ENCODE measurements around the gene CCDC61.

The CCDC61 gene

DNA sequence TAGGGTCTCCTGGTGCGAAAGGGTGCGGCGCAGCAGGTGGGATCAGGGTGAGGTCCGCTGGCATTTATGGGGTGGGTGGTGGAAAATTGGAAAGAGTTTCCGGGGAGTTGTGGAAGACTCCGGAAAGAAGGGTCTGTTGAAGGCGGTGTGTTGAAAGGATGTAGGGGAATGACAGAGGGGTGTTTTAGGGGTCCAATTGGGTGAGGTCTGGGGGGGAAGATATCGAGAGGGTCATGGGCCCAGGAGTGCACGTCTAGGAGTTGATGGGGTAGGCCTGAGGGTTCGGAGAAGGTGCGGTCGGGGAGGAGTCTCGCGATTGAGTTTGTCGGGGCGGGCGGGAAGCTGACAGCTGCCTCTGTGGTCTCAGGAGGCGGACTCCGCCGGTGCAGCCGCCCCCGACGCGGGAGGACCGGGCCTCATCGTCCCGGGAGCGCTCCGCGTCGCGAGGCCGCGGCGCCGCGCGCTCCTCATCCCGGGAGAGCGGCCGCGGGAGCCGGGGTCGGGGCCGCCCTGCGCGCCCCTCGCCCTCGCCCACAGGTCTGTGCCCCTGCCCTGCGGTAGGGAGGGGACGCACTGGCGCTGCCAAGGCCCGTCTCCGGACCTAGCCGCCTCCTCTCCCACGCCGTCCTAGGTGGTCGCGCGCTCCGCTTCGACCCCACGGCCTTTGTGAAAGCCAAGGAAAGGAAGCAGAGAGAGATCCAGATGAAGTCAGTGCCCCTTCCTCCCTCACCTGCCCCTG lies 20.6 kb downstream of the CCDC61 start:
- peak in 2 of 4 experiments; percentile 19 to 28 for DNase-seq

DNA sequence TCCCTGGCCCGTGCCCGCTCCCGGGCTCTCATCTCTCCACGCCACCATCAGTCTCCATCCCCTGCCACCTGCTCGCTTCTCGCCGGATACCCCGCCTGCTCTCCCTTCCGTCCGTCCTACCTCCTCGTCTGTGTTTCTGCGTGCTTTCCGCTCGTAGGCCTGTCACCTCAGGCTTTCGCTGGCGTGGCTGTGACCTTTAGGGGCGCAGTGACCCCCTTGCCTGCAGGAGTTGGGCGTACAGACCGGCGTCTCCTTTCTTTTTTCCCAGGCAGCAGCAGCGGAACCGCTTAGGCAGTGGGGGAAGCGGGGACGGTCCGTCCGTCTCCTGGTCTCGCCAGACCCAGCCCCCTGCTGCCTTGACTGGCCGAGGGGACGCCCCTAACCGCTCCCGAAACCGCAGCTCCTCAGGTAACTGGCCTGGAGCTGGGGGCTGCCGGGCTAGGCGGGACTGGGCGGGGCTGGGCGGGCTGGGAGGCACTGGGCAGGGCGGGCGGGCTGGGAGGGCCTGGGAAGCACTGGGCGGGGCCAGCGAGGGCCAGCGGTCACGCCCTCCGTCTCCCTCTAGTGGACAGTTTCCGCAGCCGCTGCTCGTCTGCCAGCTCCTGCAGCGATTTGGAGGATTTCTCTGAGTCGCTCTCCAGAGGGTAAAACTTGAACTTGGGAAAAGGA lies 21.3 kb downstream of the CCDC61 start:
- peak; percentile 84 to 93 (median 90) for DNase-seq

DNA sequence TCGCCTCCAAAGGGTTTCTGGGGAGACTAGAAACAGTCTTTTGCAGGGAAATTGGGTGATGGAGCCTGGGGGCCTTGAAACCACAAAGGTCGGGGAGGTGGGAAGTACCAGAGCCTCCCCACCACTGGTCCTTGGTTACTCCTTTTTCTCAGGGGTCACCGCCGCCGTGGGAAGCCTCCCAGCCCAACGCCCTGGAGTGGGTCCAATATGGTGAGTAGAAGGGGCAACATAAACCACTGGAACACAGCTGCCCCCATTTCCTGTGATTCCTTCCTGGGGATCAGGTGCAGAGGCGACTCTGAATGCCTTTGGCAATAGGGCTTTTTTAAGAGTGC lies 21.8 kb downstream of the CCDC61 start:
- DNase-seq: no peak

DNA sequence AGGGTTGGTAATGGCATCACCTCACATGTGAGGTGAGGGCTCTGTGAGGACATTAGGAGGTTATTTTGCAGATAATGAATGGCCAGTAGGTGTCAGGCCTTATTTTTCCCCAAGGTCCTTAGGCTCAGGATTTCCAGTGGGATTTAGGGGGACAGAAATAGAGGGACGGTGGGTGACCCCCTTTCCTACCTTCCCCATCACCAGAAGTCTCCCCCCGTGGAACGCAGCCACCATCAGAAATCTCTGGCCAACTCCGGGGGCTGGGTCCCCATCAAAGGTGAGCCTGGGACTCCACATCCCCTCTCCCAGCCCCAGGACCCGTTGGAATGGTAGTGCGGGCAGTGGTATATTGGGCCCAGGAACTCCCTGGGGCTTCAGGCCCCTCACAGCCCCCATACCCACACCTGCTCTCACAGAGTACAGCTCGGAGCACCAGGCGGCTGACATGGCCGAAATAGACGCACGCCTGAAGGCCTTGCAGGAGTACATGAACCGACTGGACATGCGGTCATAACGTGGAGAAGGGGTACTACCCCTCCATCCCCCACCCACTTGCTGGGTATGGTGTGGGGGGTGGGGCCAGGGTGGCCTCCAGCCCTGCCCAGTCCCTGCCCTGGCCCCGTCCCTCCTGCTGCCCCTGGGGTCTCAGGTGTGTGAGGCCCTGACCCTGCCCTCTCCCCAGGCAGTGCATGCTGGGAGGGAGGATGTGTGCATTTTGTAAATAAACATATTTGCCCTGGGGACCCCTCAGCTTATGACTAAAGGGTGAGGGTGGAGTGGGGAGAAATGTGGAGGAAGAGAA lies 22.8 kb downstream of the CCDC61 start:
- DNase-seq: no peak

DNA sequence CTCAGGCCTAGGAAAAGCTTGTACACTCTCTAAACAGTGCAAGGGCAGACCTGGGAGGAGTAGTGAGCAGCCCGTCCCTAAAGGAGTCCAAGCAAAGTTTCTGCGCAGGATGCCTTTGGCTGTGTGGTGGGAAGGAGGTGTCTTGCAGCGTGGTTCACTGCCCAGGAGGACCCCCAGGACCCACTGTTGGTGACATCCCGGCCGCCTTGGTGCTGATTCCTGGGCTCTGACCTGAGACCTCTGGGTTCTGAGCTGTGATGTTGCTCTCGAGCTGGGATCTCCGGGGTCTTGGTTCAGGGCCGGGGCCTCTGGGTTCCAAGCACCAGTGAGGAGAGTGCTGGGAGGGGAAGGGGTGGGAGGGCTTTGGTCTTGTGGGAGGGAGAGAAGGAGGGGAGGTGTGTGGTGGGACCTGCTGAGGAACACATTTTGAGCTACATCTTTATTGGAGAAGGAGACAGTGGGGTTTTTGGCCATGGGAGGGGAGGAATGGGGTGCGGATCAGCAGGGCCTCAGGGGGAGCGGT lies 23.5 kb downstream of the CCDC61 start:
- no peak for DNase-seq

DNA sequence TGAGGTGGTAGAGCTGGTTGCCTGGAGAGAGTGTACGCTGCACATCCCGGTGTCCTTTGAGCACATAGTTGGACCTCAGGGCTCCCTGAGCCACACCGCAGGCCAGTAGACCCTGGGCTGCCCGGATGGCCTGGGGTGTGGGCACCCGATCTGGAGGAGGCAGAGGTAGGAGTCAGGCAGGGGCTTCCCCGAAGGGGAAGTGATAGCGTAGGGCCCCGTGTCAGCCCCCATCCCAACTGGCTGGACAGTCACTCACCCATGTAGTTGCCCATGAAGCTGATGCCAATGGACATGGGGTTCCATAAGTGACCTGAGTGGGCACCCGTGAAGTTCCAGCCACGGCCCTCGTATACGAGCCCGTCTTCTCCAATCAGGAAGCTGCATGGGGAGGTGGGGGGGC lies 24.0 kb downstream of the CCDC61 start:
- no peak for DNase-seq

DNA sequence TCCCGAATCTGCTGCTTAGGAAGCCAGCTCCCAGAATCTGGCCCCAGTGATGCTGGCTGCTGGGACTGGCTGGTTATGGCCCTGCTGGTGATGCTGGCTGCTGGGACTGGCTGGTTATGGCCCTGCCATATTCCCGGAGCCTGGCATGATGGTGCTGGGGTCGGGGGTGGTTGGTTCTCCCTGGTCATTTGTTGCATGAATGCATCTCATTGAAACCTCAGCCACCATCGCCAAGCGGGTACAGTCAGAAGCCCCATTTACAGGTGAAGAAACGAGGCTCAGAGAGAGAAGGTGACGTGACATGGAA lies 25.5 kb downstream of the CCDC61 start:
- no peak for DNase-seq

DNA sequence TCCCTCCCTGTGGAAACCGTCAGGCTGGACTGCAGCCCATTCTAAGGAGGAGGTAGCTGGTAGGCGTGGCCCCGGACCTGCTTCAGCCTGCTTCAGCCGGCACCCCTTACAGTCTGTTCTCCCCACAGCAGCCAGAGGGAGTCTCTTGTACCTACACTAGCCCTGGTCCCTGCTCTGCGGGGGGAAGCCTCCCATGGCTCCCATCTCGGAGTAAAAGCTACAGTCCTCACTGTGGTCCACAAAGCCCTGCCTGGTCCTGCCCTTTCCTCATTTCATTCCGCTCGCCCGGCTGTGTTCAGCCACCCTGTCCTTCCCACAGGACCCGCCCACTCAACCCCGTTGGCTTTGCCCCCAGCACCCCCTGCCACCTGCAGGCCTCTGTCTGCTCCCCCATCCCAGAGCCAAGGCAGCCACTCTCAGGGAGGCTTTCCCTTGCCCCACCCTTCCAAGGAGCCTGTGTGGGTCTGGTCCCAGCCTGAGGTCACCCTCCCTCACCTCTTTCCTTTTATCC lies 26.3 kb downstream of the CCDC61 start:
- no peak for DNase-seq

DNA sequence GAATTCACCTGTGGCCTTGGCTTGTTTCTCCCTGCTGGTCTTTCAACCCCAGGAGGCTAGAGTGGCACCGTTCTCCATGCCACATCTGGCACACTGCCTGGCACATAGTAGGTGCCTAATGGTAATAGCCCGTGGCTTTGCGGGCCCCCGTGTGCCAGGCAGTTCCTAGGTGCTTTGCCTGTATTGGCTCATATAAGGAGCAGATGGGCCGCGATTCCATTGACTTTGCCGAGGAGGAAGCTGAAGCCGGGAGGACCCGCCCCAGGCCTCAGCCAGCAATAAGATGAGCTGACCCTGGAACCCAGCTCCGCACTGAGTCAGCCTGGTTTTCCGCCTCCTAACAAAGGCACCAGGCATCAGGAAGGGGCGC lies 26.8 kb downstream of the CCDC61 start:
- no peak for DNase-seq

DNA sequence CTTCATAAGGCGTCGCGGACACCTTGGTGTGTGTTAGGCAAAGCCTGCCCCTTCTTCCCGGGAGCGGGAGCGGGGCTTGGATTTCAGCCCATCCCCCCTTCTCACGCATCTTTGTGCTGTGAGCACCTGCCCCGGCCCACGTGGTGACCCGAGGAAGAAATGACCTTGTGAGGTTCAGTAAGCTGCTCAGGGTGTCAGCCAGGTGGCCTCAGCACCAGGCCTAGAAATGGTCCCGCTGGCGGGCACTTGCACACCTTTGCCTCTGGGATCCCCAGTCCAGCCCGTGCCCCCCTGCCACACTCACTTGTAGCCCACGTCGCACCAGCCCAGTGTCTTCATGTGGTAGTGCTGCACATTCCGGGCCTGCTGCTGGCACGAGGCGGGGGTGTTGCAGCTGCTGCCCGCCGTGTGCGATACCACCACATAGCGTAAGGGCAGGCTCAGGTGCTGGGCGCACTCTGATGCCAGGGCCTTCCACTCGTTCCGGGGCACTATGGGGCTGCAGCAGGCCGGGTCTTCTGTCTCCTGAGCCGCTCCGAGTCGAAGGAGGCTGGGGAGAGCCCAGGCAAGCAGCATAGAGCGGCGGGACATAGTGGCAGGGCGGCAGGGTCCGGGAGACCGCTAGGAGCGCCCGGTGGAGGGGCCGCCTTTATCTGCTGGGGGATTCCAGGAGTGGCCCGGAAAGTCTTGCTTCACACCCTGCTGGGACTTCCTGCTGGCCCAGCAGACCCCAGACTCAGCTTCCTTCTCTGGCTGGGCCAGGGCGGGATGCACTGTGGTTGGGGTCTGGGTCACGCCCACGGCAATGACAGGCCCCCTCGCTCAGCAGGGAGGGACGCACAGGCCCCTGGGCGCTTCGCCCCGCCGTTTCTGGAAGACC lies 27.4 kb downstream of the CCDC61 start, which contains the start of gene PGLYRP1:
Gene PGLYRP1, minus strand, starts transcription at position 623 of the 880 bp plus-strand sequence. Its CDS starts 32 bp downstream, at position 591.
- DNase-seq: no peak

DNA sequence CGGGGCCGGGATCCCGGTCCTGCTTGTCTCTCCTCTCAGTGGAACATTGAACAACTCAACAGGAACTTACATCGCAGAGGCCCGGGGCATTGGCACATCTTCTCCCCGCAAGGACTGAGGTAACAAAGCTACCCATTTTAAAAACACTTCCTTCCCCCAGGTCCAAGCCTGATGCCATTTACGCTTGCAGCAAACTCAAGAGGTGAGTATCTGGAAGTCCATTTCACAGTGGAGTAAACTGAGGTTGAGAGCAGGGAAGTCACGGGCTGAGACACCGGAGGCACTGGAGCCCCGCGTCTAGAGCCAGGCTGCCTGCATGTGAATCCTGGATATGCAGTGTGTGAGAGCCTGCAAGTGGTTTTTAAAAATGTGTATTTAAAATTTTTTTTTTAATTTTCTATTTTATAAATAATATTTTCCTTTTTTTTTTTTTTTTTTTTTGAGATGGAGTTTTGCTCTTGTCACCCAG lies 28.1 kb downstream of the CCDC61 start:
- DNase-seq: peak in 2 of 4 experiments; percentile 24

DNA sequence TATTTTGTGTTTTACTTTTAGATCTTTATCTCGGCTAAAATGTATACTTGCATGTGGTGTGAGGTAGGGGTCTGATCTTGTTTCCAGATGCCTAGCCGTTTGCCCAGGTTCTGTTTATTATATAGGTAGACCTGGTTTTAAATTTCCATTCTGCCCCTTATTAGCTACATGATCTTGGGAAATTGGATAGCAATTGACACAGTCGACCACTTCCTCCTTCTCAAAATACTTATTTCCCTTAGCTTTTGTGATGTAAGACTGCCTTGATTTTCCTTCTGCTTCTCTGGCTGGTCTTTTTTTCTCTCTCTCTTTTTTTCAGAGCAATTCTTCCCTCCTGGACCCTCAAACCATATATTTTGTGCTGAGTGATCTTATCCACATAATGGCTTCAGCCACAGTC lies 30.6 kb downstream of the CCDC61 start:
- peak in 2 of 4 experiments; percentile 38 to 50 for DNase-seq

DNA sequence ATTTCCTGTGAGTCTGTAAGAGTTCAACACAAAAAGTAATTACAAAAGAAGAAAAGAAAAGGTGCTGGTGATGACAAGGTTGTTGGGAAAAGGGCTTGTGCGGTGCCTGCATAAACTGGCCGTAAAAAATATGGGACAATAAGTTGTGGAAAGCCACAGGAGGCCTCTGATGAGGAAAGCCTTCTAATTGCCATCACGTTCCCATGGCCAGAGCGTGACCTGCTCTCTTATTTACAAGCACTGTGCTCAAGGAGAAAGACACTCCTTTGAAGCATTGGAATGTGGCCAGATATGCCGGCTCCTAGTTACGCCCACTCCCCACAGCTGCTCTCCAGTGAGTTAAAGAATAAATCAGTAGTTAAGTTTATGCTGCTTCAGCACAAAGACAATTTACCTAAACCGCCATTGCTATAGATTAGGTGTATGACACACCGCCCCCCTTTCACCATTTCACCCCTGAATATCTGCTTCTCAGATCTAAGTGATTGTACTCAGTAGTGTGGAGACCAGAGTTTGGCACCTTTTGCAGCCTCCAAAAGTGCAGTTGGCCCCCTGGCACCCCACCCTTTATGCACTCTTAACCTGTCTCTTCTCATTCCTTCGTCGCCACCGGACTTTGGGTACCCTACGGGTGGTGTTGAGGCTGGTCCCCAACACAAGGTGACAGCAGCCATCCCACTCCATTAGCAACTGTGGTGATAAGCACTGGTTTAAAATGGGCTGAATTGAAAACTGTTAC lies 35.7 kb downstream of the CCDC61 start:
- no peak for DNase-seq

DNA sequence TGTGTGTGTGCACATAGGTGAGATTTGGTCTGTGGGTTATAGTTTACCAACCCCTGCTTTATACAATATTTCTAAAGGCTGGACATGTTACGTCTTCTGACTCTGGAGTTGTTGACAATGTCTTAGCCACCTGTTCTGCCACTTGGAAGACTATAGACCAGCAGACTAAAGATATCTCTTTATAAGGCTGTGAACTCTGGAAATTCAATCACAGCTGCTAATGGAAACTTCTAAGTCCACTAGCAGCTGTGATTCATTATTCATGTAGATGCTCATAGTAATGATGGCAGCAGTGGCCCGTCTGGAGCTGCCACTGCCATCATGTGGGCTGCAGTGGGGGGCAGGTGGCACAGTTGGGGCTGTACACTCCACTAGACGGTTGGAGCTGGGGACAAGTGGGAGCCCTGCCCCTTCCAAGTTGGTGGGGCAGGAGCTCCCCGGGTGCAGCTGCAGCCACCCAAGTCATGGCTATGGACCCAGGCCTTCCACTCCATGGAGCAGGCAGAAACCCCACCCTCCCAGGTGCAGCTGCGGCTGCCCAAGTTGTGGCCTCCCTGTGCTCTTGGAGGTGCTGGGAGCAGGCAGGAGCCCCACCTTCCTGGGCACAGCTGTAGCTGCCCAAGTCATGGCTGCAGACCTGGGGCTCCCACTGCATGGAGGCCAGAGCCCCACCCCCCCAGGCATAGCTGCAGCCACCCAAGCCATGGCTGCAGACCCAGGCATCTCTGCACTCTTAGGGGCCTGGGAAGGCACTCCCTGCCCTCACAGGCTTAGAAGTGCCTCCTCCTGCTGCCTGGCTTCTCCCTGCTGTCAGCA lies 36.7 kb downstream of the CCDC61 start:
- no peak for DNase-seq

DNA sequence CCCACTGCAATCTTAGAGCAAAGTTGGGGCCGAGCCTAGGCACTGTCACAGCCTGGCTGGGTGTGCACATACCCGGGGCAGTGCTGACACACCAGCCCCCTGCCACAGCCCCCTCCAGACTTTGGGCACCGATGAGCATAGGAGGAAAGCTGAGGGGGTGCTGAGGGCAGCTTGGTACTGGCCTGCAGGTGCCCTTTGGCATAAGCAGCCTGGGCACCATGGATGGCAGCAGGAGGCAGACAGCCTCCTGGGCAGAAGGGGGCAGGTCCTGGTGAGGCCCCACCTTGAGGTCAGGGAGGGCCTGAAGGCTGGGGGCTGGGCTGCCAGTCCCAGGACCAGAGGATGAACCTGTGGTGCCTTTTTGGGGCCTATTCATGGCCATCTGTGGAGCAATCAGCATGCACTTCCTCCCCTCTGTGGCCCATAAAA lies 37.3 kb downstream of the CCDC61 start:
- no peak for DNase-seq

DNA sequence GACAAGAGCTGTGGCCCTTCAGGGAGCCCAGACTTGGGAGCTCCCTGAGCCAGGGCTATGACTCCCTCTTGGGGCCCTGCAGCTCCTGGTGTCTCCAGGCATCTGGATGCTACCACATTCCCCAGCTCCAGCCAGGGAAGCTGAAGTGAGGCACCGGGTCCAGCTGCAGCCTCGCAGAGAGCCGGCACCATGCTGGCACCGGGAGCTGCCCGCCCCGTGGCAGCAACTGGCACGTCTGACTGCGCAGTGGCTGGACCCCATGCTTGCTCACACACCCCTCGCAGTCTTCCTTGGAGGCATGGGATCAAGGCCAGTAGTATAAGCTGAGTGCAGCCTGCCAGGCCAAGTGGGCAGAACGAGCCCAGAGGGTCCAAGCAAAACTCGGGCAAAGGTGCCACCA lies 38.1 kb downstream of the CCDC61 start:
- DNase-seq: no peak

DNA sequence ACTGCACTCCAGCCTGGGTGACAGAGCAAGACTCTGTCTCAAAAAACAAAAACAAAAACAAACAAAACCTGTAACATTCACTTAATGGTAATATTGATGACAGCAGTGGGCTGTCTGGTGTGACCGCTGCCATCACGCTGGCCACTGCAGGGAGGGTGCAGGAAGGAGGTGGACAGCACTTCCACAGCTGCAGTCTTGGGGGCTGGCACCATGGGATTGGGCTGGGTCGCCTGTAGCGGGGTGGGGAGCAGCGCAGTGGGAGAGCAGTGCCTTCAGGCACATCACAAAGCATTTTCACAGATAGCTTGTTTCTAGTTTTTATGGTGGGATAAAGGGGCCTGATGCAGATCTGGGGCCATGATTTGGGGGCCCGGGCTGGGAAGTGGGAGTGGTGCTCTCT lies 40.3 kb downstream of the CCDC61 start:
- no peak for DNase-seq

DNA sequence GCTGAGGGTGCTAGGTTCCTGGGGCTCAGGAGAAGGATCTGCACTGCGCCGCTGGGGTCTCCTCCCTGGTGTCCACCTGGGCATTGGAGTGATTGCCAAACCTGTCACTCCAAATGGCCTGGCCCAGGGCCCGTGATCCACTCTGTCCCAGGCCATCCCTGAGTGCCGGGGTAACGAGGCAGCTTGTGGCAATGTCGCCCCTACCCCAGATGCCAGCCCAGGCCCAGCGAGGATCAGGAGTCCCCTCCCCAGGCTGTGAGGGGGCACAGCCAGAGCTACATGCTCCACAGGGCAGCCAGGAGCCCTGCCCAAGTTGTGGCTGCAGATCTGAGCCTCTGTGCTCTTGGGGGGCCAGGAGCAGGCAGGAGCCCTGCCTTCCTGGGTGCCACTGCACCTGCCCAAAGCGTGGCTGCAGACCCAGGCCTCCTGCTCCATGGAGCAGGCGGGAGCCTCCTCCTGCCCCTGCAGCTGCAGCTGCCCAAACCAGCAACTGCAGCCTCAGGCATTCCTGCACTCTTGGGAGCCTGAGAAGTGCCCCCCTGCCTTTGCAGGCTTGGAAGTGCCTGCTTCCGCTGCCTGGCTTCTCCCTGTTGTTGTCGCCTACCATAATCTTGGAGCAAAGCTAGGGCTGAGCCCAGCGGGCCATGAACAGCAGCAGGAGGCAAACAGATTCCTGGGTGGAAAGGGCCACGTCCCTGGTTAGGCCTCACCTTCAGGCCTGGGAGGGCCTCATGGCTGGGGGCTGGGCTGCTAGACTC lies 40.9 kb downstream of the CCDC61 start:
- DNase-seq: no peak

DNA sequence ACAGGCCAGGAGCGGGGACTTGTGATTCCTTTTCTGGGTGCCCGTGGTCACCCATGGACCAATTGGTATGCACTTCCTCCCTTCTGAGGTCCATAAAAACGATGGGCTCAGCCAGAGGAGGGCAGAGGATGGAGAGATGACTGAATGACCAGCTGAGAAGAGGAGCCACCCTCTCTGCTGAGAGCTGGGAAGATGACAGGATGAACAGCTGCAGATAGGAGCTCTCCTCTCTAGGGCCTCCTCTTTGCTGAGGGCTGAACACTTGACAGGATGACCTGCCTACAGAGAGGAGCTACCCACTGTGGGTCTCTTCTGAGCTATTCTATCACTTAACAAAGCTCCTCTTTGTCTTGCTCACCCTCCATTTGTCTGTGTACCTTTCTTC lies 41.5 kb downstream of the CCDC61 start:
- no peak for DNase-seq

DNA sequence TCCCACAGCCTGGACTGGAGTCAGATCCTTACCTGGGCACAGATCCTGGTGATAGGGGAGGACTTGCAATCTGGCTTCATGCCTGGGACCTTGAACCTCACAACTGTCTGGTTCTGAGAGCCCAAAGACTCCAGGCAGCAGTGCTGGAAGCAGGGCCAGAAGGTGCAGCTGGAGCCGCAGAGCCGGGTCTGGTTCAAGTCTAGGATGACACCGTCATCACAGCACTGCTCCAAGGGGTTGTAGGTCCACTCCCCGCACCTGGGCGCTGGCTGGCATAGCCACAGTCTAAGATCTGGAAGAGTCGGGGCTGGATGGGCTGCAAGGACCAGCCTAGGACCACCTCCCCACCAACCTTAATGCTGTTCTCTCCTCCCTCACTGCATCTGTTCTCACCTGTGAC lies 44.9 kb downstream of the CCDC61 start:
- DNase-seq: no peak

All from suppressor macrophage (primary cell).